ENCODE results near the gene RAD51D. TPM values are rescaled to one million over a fixed set of nuclear protein-coding genes. Genes with fewer than 3 reads are reported as not detected.

Gene RAD51D
- total and polyA plus RNA-seq, 4 donors: 3.4 to 6.1 (median 3.7) TPM

- H3K27me3 ChIP-seq (ENCODE audit: control insufficient read depth in 4 of 4, insufficient read depth in 4 of 4, low read length in 3 of 4): peaks cover 0 to 3% (median 0%) of the 10 kb centered on the region in 4 donors
- H3K4me3 ChIP-seq (ENCODE audit: low read depth in 1 of 3, low read length in 3 of 3): no peak overlapping the region
- peaks cover 0 to 2% (median 0%) of the 10 kb centered on the region in 4 donors for H3K4me1 ChIP-seq (ENCODE audit: control insufficient read depth in 4 of 4, insufficient read depth in 4 of 4, low read length in 3 of 4)
- no peak overlapping the region for H3K27ac ChIP-seq (ENCODE audit: low read depth in 1 of 2, low read length in 2 of 2)
- H3K9me3 ChIP-seq (ENCODE audit: control insufficient read depth in 4 of 4, low read length in 3 of 4): no peaks in the 10 kb centered on the region
- TF ChIP-seq MAX (IDR thresholded peaks at IDR 0.05): no peak
- no peak for TF ChIP-seq HNF4G (IDR thresholded peaks at IDR 0.05)
- TF ChIP-seq JUND (IDR thresholded peaks at IDR 0.05): no peak
- TF ChIP-seq FOXA2 (IDR thresholded peaks at IDR 0.05): no peak
- no peak for TF ChIP-seq EGR1 (IDR thresholded peaks at IDR 0.05; ENCODE audit: low read depth in 2 of 2)
- no peak for TF ChIP-seq HNF4A (conservative IDR thresholded peaks at IDR 0.05)
- TF ChIP-seq ATF3 (IDR thresholded peaks at IDR 0.05): no peak
- TF ChIP-seq YY1 (IDR thresholded peaks at IDR 0.05): no peak
- no peak for TF ChIP-seq SP1 (IDR thresholded peaks at IDR 0.05)
- no peak for TF ChIP-seq ZBTB33 (IDR thresholded peaks at IDR 0.05)
- no peak for TF ChIP-seq RXRA (IDR thresholded peaks at IDR 0.05)
- TF ChIP-seq RAD21 (IDR thresholded peaks at IDR 0.05): no peak
- no peak for TF ChIP-seq FOXA1 (IDR thresholded peaks at IDR 0.05)
- TF ChIP-seq GABPA (IDR thresholded peaks at IDR 0.05 in 1 of 2, conservative IDR thresholded peaks at IDR 0.05 in 1 of 2): no peak
- no peak for TF ChIP-seq TAF1 (conservative IDR thresholded peaks at IDR 0.05)
- TF ChIP-seq CTCF (IDR thresholded peaks at IDR 0.05; ENCODE audit: low read depth, low read length, missing input control): no peak
- TF ChIP-seq REST (IDR thresholded peaks at IDR 0.05): no peak
- no peak for TF ChIP-seq NR2F2 (IDR thresholded peaks at IDR 0.05)
- no peak for DNase-seq (ENCODE audit: low spot score)
- H3K36me3 ChIP-seq (ENCODE audit: control insufficient read depth in 4 of 4, insufficient read depth in 3 of 4, low read depth in 1 of 4, low read length in 3 of 4): no peaks in the 10 kb centered on the region
- H3K9ac ChIP-seq (ENCODE audit: low read depth in 1 of 2, low read length in 2 of 2): no peak overlapping the region
- 88% methylated on average over 1 of the region's 1 CpG for WGBS
These were observed 48.0 kb upstream of the RAD51D start for GRCh38 chr17:35167666-35168065.

All from liver (tissue), 9 donors.